NCI-H1417 (cell line): Measurements from ENCODE around the gene ZBTB40.

Experiments
- DNase-seq, 3 experiments: peaks; one replicate each; lab custom pipeline; 2025; lab: John Stamatoyannopoulos, UW

The ZBTB40 gene

GRCh38 chr1:22471610-22472009, 20.0 kb downstream of the ZBTB40 start:
- DNase-seq, result no peak

GRCh38 chr1:22472596-22472995, 20.9 kb downstream of the ZBTB40 start:
- no peak for DNase-seq

GRCh38 chr1:22473952-22474351, 22.3 kb downstream of the ZBTB40 start:
- DNase-seq, result no peak

- no peak for DNase-seq
Observed at GRCh38 chr1:22476566-22476965, 24.9 kb downstream of the ZBTB40 start.

DNA sequence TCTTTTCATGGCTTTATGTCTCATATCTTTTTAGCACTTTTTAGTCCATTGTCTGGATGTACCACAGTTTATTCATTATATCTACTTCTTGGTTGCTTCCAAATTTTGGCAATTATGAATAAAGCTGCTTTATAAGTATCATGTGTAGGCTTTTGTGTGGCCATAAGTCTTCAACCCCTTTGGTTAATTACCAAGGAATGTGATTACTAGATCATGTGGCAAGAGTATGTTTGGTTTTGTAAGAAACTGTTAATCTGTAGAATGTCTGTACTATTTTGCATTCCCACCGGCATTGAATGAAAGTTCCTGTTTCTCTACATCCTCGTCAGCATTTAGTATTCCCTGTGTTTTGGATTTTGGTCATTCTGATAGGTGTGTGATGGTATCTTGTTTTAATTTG, 31.5 kb downstream of the ZBTB40 start:
- DNase-seq, result no peak

GRCh38 chr1:22484706-22485345, 33.2 kb downstream of the ZBTB40 start:
- DNase-seq, result no peak

DNA sequence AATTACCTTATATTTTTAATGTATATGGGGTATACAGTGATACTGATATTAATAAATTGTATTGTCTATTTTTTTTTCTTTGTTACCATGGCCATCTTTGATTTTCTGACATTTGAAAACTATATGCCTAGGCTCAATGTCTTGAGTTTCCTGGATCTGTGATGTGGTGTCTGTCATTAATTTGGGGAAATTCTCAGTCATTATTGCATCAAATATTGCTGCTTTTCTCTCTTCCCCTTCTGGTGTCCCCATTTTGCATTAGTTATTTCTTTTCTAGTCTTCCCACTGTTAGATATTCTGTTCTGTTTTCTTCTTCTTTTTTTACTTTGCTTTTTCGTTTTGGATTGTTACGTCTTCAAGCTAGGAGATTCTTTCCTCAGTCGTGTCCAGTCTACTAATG, 33.8 kb downstream of the ZBTB40 start:
- DNase-seq, result no peak

DNA sequence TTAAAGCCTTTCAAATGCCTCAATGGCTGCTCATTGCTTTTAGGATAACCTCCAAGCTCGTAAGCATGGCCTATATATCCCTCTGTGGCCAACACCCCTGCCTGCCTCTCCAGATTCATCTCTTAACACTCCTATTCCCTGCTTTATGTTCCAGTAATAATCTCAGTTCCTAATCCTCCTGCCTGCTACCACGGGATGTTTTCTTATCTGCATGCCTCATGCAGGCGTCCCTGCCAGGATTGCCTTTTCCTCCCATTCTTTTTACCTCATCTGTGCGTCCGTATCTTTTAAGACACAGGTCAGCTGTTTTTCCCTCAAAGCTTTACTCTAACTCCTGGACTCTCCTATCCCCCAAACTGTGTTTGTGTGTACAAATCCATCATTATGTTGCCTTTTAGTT, 36.1 kb downstream of the ZBTB40 start:
- DNase-seq, result no peak

DNA sequence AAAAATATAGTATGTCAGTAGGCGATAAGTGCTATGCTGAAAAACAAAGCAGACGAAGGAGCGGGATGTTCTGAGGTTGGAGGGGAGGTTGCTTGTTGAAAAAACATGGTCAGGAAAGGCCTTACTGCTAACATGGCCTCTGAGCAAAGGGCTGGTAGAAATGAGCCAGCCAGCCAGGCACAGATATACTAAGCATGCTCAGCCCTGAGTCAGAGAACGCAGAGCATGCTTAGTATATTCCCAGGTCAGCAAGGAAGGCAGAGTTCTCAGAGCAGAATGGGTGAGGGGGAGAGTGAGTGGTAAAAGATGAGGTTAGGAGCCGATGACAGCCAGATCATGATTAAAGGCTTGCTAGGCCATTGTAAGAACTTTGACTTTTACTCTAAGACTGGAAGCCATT, 36.7 kb downstream of the ZBTB40 start:
- no peak for DNase-seq

DNA sequence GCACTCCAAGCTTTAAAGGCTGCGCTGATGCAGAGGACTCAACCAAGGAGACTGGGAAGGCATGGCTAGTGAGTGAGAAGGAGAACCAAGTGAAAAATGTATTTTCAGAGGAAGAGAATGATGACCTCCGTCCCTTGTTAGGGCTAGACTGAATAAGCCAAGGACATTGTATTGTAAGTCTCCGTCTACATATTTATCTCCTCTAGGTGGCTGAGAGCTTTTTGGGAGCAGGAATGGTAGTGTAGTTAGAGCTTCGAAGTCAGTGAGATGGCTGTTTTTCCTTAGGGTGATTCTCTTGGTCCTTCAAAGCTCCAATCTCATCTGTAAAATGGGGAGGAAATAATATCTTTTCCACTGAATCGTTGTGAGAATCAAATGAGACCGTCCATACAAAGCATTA, 37.6 kb downstream of the ZBTB40 start:
- DNase-seq, result no peak

DNA sequence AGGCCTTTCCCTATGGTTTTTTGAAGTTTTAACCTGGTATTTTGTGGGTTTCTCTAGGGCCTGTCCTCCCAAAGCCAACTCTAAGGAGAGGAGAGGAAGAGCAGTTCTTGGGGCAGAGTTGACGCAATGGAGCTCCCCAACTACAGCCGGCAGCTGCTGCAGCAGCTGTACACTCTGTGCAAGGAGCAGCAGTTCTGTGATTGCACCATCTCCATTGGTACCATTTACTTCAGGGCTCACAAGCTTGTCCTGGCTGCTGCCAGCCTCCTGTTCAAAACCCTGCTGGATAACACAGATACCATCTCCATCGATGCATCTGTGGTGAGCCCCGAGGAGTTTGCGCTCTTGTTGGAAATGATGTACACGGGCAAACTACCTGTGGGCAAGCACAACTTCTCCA, 38.2 kb downstream of the ZBTB40 start:
- no peak for DNase-seq

DNA sequence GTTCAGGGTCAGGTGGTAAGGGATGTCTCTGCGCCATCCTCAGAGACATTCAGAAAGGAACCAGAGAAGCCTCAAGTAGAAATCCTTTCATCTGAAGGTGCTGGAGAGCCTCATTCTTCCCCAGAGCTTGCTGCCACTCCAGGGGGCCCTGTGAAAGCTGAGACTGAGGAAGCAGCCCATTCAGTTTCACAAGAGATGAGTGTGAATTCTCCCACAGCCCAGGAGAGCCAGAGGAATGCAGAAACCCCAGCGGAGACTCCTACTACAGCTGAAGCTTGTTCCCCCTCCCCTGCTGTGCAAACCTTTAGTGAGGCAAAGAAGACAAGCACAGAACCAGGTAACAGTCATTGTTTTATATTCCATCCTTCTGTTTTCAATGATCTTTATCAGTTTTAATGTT, 38.7 kb downstream of the ZBTB40 start:
- DNase-seq, result no peak

DNA sequence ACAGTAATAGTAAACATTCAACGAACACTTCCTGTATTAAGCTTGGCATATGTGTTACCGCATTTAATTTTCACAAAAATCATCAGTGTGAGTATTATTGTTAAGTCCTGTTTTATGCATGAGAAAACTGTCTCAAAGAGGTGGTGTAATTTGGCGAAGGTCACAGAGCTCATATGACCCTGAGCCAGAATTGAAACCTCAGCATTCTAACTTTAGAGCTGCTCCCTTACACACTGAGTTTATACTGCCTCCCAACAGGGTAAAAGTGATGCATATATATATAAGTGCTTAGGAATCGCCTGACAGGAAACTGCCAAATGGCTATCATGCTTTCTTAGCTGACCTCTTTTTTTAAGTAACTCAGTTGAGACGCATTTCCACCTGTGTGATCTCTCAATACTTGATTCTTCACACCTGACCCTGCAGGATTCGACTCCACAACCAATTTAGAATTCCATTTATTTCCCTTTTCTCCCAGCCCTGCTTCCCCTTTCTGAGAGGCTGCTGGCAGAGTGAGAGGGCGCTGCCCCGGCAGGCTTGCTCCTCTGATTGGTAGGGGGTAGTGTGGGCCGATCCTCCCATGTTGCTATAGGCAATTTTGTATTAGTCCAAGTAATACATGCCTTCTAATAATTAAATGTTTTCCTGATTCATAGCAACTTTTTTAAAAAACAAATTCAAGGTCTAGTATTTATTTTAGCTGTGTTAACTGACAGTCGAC, 40.5 kb downstream of the ZBTB40 start:
- DNase-seq, result peak in 1 of 3 experiments; percentile 73

- DNase-seq, result no peak
Observed at GRCh38 chr1:22494144-22494543, 42.5 kb downstream of the ZBTB40 start.

DNA sequence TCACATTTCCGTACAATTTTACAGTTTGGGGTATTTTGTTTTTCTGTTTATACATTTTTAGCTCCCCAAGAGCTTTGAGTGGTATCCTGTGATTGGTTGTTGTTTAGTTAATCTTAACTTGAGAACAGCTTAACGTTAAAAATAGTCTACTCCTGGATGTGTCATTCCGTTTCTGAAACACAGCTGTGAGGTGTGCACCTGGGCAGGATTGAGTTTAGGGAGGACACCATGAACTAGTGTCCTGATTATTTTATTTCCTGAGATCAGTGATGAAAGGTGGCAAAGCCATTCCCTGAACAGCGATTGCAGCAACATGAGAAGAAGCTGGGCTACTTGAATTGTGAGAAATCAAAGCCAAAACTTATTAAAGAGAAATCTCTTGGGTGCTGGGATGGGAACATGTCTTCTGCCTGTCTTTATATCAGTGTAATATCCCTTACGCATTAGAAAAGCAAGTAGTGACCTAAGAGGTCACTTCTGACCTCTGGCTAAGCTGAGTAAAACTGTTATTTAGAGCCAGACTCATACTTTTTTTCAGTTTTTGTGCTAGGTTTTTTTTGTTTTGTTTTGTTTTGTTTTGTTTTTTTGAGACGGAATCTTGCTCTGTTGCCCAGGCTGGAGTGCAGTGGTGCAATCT, 43.4 kb downstream of the ZBTB40 start:
- DNase-seq, result no peak

DNA sequence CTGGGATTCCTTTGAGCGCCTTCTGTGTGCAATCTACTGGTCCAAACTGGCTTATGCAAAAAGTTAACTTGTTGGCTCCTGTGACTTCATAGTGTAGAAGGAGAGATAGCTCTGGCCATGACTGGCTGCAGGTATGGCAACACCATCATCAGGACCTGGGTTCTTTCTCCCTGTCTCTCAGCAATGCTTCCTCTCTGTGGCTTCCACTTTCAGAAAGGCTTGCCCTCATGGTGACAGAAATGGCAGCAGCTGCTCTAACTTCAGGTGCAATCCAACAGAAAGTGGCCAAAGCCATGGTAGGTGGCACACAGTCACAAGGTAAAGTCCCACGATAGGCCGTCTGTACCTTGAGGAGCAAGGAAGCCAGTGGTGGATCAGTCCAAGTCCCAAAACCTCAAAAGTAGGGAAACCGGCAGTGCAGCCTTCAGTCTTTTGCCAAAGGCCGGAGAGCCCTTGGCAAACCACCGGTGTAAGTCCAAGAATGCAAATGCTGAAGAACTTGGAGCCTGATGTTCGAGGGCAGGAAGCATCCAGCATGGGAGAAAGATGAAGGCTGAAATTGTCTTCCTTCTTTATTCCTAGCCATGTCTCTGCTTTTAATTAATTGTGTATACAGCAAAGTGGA, 45.0 kb downstream of the ZBTB40 start:
- no peak for DNase-seq

DNA sequence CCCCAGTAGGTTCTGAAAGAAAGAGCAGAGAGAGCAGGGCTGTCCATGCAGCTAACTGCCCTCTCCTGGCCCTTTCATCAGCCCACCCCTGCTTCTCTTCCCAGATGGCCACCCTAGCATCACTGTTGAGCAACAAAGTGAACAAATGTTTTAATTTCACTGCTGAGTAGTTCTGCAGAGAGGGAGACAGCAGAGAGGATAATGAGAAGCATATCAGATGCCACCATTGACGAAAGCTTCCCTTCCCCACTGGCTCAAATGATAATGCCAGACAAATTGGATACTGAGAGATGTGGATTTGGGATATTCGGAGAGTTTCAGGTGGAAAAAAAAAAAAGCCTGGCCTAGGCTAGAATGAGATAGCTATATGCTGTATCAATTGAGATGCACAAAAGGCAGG, 46.8 kb downstream of the ZBTB40 start:
- no peak for DNase-seq

DNA sequence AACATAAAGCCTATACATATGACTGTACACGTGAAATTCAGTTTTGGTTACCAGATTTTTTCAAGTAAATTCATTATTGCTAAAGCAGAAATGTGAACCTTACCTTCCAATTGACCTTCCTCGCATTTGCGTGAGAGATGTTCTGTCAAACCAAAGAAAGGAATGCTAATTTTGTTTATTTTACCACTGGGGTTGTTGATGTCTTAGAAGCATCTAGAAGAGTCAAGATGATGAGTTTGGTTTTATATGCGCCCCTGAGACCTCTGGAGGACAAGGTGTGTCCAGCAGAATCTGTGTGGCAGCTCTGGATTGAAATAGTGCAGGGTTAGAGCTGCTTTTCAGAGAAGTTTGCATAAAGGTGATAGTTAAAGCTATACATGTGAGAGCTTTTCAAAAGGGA, 48.4 kb downstream of the ZBTB40 start:
- no peak for DNase-seq

GRCh38 chr1:22500471-22500870, 48.8 kb downstream of the ZBTB40 start:
- peak; percentile 17 to 82 (median 32) for DNase-seq

DNA sequence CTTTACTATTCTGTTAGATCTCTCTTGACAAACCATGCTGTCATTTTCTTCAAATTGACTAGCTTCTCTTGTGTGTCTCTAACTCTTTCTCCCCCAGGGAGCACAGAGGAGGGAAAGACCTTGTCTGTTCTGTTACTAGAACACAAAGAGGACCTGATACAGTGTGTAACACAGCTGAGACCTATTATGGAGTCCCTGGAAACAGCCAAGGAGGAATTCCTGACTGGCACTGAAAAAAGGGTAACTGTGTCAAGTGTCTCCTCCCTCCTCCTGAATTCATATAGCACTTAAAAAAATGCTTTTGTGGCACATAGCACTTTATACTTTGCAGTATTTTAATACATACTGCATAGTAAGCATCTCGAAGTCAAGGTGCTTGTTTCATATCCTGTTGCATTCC, 50.6 kb downstream of the ZBTB40 start:
- peak in 1 of 3 experiments; percentile 19 for DNase-seq

- DNase-seq, result no peak
Observed at GRCh38 chr1:22503721-22504410, 52.2 kb downstream of the ZBTB40 start.

GRCh38 chr1:22506130-22506692, 54.6 kb downstream of the ZBTB40 start:
- peak in 1 of 3 experiments; percentile 43 for DNase-seq
